ENCODE results near the gene DNAJC8. TPM values are rescaled to one million over a fixed set of nuclear protein-coding genes. Genes with fewer than 3 reads are reported as not detected.

Gene DNAJC8
- polyA plus RNA-seq, 3 donors: 30.6 to 118 (median 113) TPM

- peaks cover 35 to 44% of the 10 kb centered on the region in 2 donors for H3K4me1 ChIP-seq (ENCODE audit: control insufficient read depth in 1 of 2, insufficient read depth in 2 of 2, low read length in 2 of 2)
- H3K27ac Mint-ChIP-seq: no peak within 1 kb of the TSS
- peak within 1 kb of the TSS; percentile 68 to 94 (median 75) for H3K4me3 ChIP-seq (replicated peaks in 1 of 3; ENCODE audit: low read depth in 2 of 3, low read length in 3 of 3)
- peak within 1 kb of the TSS; percentile 87 for H3K4me2 ChIP-seq (replicated peaks; ENCODE audit: extremely low read depth, low read length, poor library complexity, severe bottlenecking)
- H3K9ac ChIP-seq (ENCODE audit: insufficient read depth, low read length, poor library complexity, severe bottlenecking): peak within 1 kb of the TSS; percentile 83
- H3K79me2 ChIP-seq (ENCODE audit: insufficient read depth, low read length): peaks cover 51% of the 10 kb centered on the region
- H4K20me1 ChIP-seq (ENCODE audit: insufficient read depth, low read length): no peaks in the 10 kb centered on the region
- under 1% methylated on average over 56 of the region's 60 CpGs for WGBS (ENCODE audit: insufficient coverage)
- DNase-seq: peak; percentile 95 to 98 (median 96)
- H3K9me3 ChIP-seq (replicated peaks in 1 of 2; ENCODE audit: control insufficient read depth in 1 of 2, insufficient read depth in 1 of 2, low read length in 2 of 2): no peaks in the 10 kb centered on the region
- no peak within 1 kb of the TSS for H3K4me3 Mint-ChIP-seq
- peaks cover 0 to 2% of the 10 kb centered on the region in 2 donors for H3K36me3 Mint-ChIP-seq
- peaks cover 0 to 9% of the 10 kb centered on the region in 2 donors for H3K36me3 ChIP-seq (replicated peaks in 1 of 2; ENCODE audit: control insufficient read depth in 1 of 2, insufficient read depth in 2 of 2, low read length in 2 of 2)
- no peaks in the 10 kb centered on the region for H3K27me3 ChIP-seq (ENCODE audit: control insufficient read depth in 2 of 2, insufficient read depth in 2 of 2, low read length in 2 of 2)
- TF ChIP-seq, protein P1, sequence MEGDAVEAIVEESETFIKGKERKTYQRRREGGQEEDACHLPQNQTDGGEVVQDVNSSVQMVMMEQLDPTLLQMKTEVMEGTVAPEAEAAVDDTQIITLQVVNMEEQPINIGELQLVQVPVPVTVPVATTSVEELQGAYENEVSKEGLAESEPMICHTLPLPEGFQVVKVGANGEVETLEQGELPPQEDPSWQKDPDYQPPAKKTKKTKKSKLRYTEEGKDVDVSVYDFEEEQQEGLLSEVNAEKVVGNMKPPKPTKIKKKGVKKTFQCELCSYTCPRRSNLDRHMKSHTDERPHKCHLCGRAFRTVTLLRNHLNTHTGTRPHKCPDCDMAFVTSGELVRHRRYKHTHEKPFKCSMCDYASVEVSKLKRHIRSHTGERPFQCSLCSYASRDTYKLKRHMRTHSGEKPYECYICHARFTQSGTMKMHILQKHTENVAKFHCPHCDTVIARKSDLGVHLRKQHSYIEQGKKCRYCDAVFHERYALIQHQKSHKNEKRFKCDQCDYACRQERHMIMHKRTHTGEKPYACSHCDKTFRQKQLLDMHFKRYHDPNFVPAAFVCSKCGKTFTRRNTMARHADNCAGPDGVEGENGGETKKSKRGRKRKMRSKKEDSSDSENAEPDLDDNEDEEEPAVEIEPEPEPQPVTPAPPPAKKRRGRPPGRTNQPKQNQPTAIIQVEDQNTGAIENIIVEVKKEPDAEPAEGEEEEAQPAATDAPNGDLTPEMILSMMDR (IDR thresholded peaks at IDR 0.05): no peak
- peak within 1 kb of the TSS; percentile 53 to 86 for H3K27ac ChIP-seq (ENCODE audit: low read depth in 1 of 2, low read length in 2 of 2)
- H3K4me1 Mint-ChIP-seq: peaks cover 8% of the 10 kb centered on the region
- intact Hi-C loops (cut with micrococcal nuclease): no loop called here
- no peaks in the 10 kb centered on the region for H3K27me3 Mint-ChIP-seq (ENCODE audit: low read depth in 3 of 3)
- H2AFZ ChIP-seq (ENCODE audit: insufficient read depth, low read depth, low read length, poor library complexity, severe bottlenecking): peak within 1 kb of the TSS; percentile 100
- no peaks in the 10 kb centered on the region for H3K9me3 Mint-ChIP-seq
Observed at GRCh38 chr1:28235755-28236655, 3.2 kb upstream of the DNAJC8 start, which contains the start of gene ATP5IF1. TSS of gene ATP5IF1 (plus strand) at chr1:28236124. CDS start at chr1:28236184, 60 bp downstream.

GRCh38 chr1:28233264-28233606, 406 bp upstream of the DNAJC8 start:
- Histone ChIP-seq H3K9me3 (replicated peaks in 1 of 2; ENCODE audit: control insufficient read depth in 1 of 2, insufficient read depth in 1 of 2, low read length in 2 of 2) (no peaks in the 10 kb centered on the region), H4K20me1 (ENCODE audit: insufficient read depth, low read length) (no peaks in the 10 kb centered on the region), H3K36me3 (replicated peaks in 1 of 2; ENCODE audit: control insufficient read depth in 1 of 2, insufficient read depth in 2 of 2, low read length in 2 of 2) (peaks cover 11 to 31% of the 10 kb centered on the region in 2 donors), H3K4me2 (replicated peaks; ENCODE audit: extremely low read depth, low read length, poor library complexity, severe bottlenecking) (peak overlapping the region; percentile 77), H3K79me2 (ENCODE audit: insufficient read depth, low read length) (peaks cover 78% of the 10 kb centered on the region), H3K4me3 (replicated peaks in 1 of 3; ENCODE audit: low read depth in 2 of 3, low read length in 3 of 3) (peak overlapping the region in 2 of 3 experiments; percentile 75 to 84), H2AFZ (ENCODE audit: insufficient read depth, low read depth, low read length, poor library complexity, severe bottlenecking) (peak overlapping the region; percentile 91), H3K27me3 (ENCODE audit: control insufficient read depth in 2 of 2, insufficient read depth in 2 of 2, low read length in 2 of 2) (no peaks in the 10 kb centered on the region), H3K4me1 (ENCODE audit: control insufficient read depth in 1 of 2, insufficient read depth in 2 of 2, low read length in 2 of 2) (peaks cover 35 to 44% of the 10 kb centered on the region in 2 donors), H3K27ac (ENCODE audit: low read depth in 1 of 2, low read length in 2 of 2) (peak overlapping the region in 1 of 2 donors; percentile 8), H3K9ac (ENCODE audit: insufficient read depth, low read length, poor library complexity, severe bottlenecking) (no peak overlapping the region)
- H3K27me3 Mint-ChIP-seq (ENCODE audit: low read depth in 3 of 3): peaks cover 0 to 2% (median 0%) of the 10 kb centered on the region in 3 donors
- H3K27ac Mint-ChIP-seq: peak overlapping the region in 3 of 7 donors; percentile 98 to 99 (median 99)
- 62% methylated on average over 10 of the region's 14 CpGs for WGBS (ENCODE audit: insufficient coverage)
- TF ChIP-seq, protein P1 (IDR thresholded peaks at IDR 0.05): no peak
- H3K4me1 Mint-ChIP-seq: peaks cover 13% of the 10 kb centered on the region
- H3K36me3 Mint-ChIP-seq: peaks cover 16 to 22% of the 10 kb centered on the region in 2 donors
- no peak for DNase-seq
- H3K9me3 Mint-ChIP-seq: no peaks in the 10 kb centered on the region
- peak overlapping the region in 1 of 2 donors; percentile 35 for H3K4me3 Mint-ChIP-seq
- intact Hi-C loops (cut with micrococcal nuclease): no loop called here
